T-cell (primary cell): ENCODE results near the gene PLK3. TPM values are rescaled to one million over a fixed set of nuclear protein-coding genes. Genes with fewer than 3 reads are reported as not detected.

Experiments used
- ATAC-seq, 4 experiments: fragments of 200-7000 bp in 3 of 4; fragments of 150-1000 bp in 1 of 4; cut with Tn5 transposase; replicated peaks in 1 of 4; 1 replicate in 3 of 4; 2 replicates in 1 of 4; pipeline ENCODE4 v1.10.0; 2021; ENCODE audit warnings: moderate library complexity in 3 of 4, mild to moderate bottlenecking in 2 of 4, moderate number of reproducible peaks in 1 of 4
- CTCF ChIA-PET, 2 donors: fragments of 300-600 bp; sonication (Branson Sonifier 250); formaldehyde crosslinking; loops; one replicate each; lab custom pipeline; 2022; ENCODE audit warnings: antibody characterized with exemption in 2 of 2; lab: Charles Lee
- POLR2A ChIA-PET, 2 donors: fragments of 300-600 bp; sonication (Branson Sonifier 250); formaldehyde crosslinking; loops; one replicate each; lab custom pipeline; 2022; ENCODE audit warnings: antibody characterized with exemption in 2 of 2; lab: Charles Lee
- DNase-seq, 35 experiments: peaks; one replicate each; pipeline versions ENCODE4 v3.0.0 to v3.0.0-alpha.2; 2013 to 2023
- H3K27ac ChIP-seq: one replicate; pipeline ENCODE4 v1.5.1; 2013; ENCODE audit warnings: low read length
- H3K27me3 ChIP-seq, 2 experiments: replicated peaks in 1 of 2; 1 replicate in 1 of 2; 2 replicates in 1 of 2; pipeline versions ENCODE4 v1.6.1 to v1.7.0; 2013; ENCODE audit warnings: low read length in 1 of 2, mixed read lengths in 1 of 2; ENCODE audit not compliant: control insufficient read depth in 2 of 2, insufficient read depth in 2 of 2; ENCODE audit errors: extremely low read depth in 1 of 2
- H3K36me3 ChIP-seq, 2 donors: 1 replicate in 1 of 2; 2 replicates in 1 of 2; pipeline versions ENCODE4 v1.6.1 to v1.7.0; 2013; ENCODE audit warnings: low read length in 1 of 2; ENCODE audit not compliant: control insufficient read depth in 2 of 2, insufficient read depth in 1 of 2; ENCODE audit errors: extremely low read depth in 1 of 2
- H3K4me1 ChIP-seq, 2 experiments: 1 replicate in 1 of 2; 2 replicates in 1 of 2; pipeline versions ENCODE4 v1.6.1 to v1.7.0; 2013; ENCODE audit warnings: low read length in 2 of 2, mixed read lengths in 1 of 2; ENCODE audit not compliant: insufficient read depth in 2 of 2, control insufficient read depth in 1 of 2; ENCODE audit errors: extremely low read depth in 1 of 2
- H3K4me3 ChIP-seq, 2 donors: 1 replicate in 1 of 2; 2 replicates in 1 of 2; pipeline versions ENCODE4 v1.5.1 to v1.7.0; 2013; ENCODE audit warnings: mild to moderate bottlenecking in 2 of 2, low read length in 1 of 2, moderate library complexity in 1 of 2; ENCODE audit not compliant: control insufficient read depth in 1 of 2; ENCODE audit errors: extremely low read depth in 1 of 2
- H3K9me3 ChIP-seq: 2 replicates; pipeline ENCODE4 v1.7.0; 2013
- H3K27ac Mint-ChIP-seq, 2 donors: one replicate each; pipeline ENCODE4 v1.8.0; 2020 to 2021; ENCODE audit warnings: mild to moderate bottlenecking in 2 of 2, mixed read lengths in 2 of 2
- H3K27me3 Mint-ChIP-seq, 2 donors: one replicate each; pipeline ENCODE4 v1.8.0; 2021 to 2022; ENCODE audit warnings: mixed read lengths in 2 of 2
- H3K36me3 Mint-ChIP-seq: one replicate; pipeline ENCODE4 v1.8.0; 2021; ENCODE audit warnings: mixed read lengths
- H3K4me1 Mint-ChIP-seq, 3 donors: one replicate each; pipeline ENCODE4 v1.8.0; 2020 to 2022; ENCODE audit warnings: mixed read lengths in 3 of 3, mild to moderate bottlenecking in 1 of 3
- H3K4me3 Mint-ChIP-seq, 3 donors: one replicate each; pipeline ENCODE4 v1.8.0; 2020 to 2022; ENCODE audit warnings: mild to moderate bottlenecking in 3 of 3, mixed read lengths in 3 of 3, moderate library complexity in 3 of 3
- H3K9me3 Mint-ChIP-seq, 3 donors: one replicate each; pipeline ENCODE4 v1.8.0; 2020 to 2022; ENCODE audit warnings: mixed read lengths in 3 of 3
- WGBS: methylation state at CpG from one replicate; pipeline ENCODE4 v1.1.5; 2013; ENCODE audit warnings: missing lambda C conversion rate; ENCODE audit not compliant: insufficient coverage; 5-methylcytosine and 5-hydroxymethylcytosine counted together
- total RNA-seq, 35 experiments: library from RNA in 6 of 35; stranded (reverse) in 6 of 35; fragments of 120-200 nt in 1 of 35; gene quantifications; one replicate each; pipeline versions ENCODE4 v1.2.1 to v1.2.4 and lab custom pipeline; 2013 to 2026

PLK3 gene
- total RNA-seq, 5 donors from 2014 or later (not counting 1 experiment from before 2014, with no cell fraction given): 124 to 453 (median 136) TPM

- under 1% methylated on average over 64 of the region's 65 CpGs for WGBS
- Histone ChIP-seq H3K4me3 (peak within 1 kb of the TSS; percentile 65 to 88), H3K27ac (peak within 1 kb of the TSS; percentile 81), H3K36me3 (peaks cover 6 to 29% of the 10 kb centered on the region in 2 donors), H3K9me3 (no peaks in the 10 kb centered on the region), H3K4me1 (peaks cover 14 to 30% of the 10 kb centered on the region in 2 experiments), H3K27me3 (no peaks in the 10 kb centered on the region)
- Mint-ChIP-seq H3K27me3 (no peaks in the 10 kb centered on the region), H3K4me3 (peak within 1 kb of the TSS; percentile 92 to 94 (median 93)), H3K9me3 (no peaks in the 10 kb centered on the region), H3K4me1 (peaks cover 33 to 39% (median 37%) of the 10 kb centered on the region in 3 donors), H3K27ac (peak within 1 kb of the TSS; percentile 94 to 95), H3K36me3 (peaks cover 22% of the 10 kb centered on the region)
- POLR2A ChIA-PET: interaction anchor here (0.6 to 2.0 kb wide), 10 partner anchors 9 to 714 kb away, joined by 3 to 14 read pairs (median 4); partner anchors contain the start of genes BTBD19 (in 1 of the 2), PLK3 (in 1 of the 2), RNU5D-1 (in 1 of the 2) and UROD (in 1 of the 2)
- peak; percentile 80 to 86 (median 84) for ATAC-seq
- DNase-seq: peak; percentile 78 to 95 (median 86)
- CTCF ChIA-PET: interaction anchor here (0.6 to 2.5 kb wide), 13 partner anchors 10 to 565 kb away, joined by 3 to 37 read pairs (median 4); partner anchors contain the start of genes HECTD3 (in 1 of the 2), MUTYH (in 1 of the 2), PLK3 (in 1 of the 2) and RNU5D-1 (in 1 of the 2)
Observed at GRCh38 chr1:44775078-44775929, 24.9 kb upstream of the PLK3 start, which contains the start of gene RPS8. Gene RPS8 (plus strand): TSS chr1:44775540. CDS start chr1:44775597, 57 bp downstream.

DNA sequence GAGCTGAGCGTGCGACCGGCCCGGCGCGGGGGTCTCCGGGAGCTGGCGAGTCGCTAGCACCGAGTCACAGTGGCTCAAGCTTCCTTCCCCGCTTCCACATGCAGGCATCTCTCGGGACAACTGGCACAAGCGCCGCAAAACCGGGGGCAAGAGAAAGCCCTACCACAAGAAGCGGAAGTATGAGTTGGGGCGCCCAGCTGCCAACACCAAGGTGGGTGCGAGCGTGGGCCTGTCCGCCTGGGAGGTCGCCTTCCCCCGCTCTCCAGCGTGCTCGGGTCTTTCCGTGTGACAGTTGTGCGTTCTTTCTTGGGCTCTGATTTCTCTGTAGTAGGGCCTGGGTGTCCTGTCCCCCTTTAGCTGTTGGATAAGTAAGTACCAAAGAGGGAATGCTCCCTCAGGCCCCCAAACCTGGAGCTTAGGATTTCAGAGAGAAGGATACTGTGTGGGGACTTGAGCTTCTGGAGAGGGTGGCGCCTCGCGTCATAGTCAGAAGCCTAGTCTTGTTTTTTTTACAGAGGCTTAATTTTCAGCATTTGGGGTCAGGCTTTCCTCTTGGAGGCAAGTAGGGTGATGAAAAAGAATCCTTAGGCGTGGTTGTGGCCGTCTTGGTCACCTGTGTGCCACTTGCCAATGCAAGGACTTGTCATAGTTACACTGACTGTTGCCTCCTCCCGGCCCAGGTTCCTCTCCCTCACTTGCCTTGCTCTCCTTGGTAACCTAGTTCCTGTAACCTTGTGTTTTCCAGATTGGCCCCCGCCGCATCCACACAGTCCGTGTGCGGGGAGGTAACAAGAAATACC is 24.0 kb upstream of the PLK3 start:
- H3K4me3 ChIP-seq: peak overlapping the region; percentile 65 to 88
- ChIA-PET CTCF (interaction anchor here (0.6 to 2.5 kb wide), 11 partner anchors 9 to 564 kb away, joined by 3 to 37 read pairs (median 4); partner anchors contain the start of genes HECTD3 (in 1 of the 2), MUTYH (in 1 of the 2), RNU5D-1 (in 1 of the 2) and TOE1 (in 1 of the 2)), POLR2A (interaction anchor here (0.6 to 2.0 kb wide), 8 partner anchors 8 to 236 kb away, joined by 3 to 14 read pairs (median 3); partner anchors contain the start of genes BTBD19 (in 1 of the 2), PLK3 (in 1 of the 2), RNU5D-1 (in 1 of the 2) and UROD (in 1 of the 2))
- Mint-ChIP-seq H3K9me3 (no peaks in the 10 kb centered on the region), H3K4me3 (peak overlapping the region; percentile 92 to 94 (median 93)), H3K27me3 (no peaks in the 10 kb centered on the region), H3K4me1 (peaks cover 33 to 39% (median 37%) of the 10 kb centered on the region in 3 donors), H3K27ac (peak overlapping the region; percentile 93 to 94), H3K36me3 (peaks cover 29% of the 10 kb centered on the region)
- no peaks in the 10 kb centered on the region for H3K27me3 ChIP-seq
- peaks cover 8 to 36% of the 10 kb centered on the region in 2 donors for H3K36me3 ChIP-seq
- ATAC-seq (peak; percentile 31 to 43 (median 37)), DNase-seq (peak in 16 of 35 experiments; percentile 31 to 61 (median 42))
- WGBS: 2% methylated on average over 29 of the region's 36 CpGs
- H3K4me1 ChIP-seq: peaks cover 14 to 30% of the 10 kb centered on the region in 2 experiments
- H3K9me3 ChIP-seq: no peaks in the 10 kb centered on the region
- peak overlapping the region; percentile 81 for H3K27ac ChIP-seq

DNA sequence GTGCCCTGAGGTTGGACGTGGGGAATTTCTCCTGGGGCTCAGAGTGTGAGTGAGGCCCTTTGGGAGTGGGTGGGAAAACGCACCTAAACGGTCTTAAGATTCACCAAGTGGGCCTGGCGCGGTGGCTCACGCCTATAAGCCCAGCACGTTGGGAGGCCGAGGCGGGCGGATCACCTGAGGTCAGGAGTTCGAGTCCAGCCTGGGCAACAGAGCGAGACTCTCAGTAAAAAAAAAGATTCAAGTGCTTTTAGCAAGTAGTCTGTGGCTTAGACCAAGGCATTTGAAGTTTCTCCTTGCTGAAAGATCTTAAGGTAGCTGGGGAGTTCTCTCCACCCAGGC is 23.5 kb upstream of the PLK3 start:
- Histone ChIP-seq H3K36me3 (peaks cover 9 to 42% of the 10 kb centered on the region in 2 donors), H3K4me3 (peak overlapping the region; percentile 65 to 88), H3K4me1 (peaks cover 14 to 30% of the 10 kb centered on the region in 2 experiments), H3K9me3 (no peaks in the 10 kb centered on the region), H3K27ac (peak overlapping the region; percentile 81), H3K27me3 (no peaks in the 10 kb centered on the region)
- CTCF ChIA-PET: interaction anchor here (0.8 to 2.5 kb wide), 5 partner anchors 10 to 564 kb away, joined by 3 to 37 read pairs (median 3); partner anchors contain the start of genes MUTYH (in 1 of the 2), RNU5D-1 (in 1 of the 2) and TOE1 (in 1 of the 2)
- Mint-ChIP-seq H3K9me3 (no peaks in the 10 kb centered on the region), H3K4me3 (peak overlapping the region; percentile 92 to 94 (median 93)), H3K27me3 (no peaks in the 10 kb centered on the region), H3K4me1 (peaks cover 33 to 39% (median 37%) of the 10 kb centered on the region in 3 donors), H3K27ac (peak overlapping the region; percentile 93 to 94), H3K36me3 (peaks cover 35% of the 10 kb centered on the region)
- 8% methylated on average over 7 of the region's 12 CpGs for WGBS
- ATAC-seq (no peak), DNase-seq (no peak)
- POLR2A ChIA-PET: interaction anchor here in 1 of 2 donors (0.6 to 0.7 kb wide), 2 partner anchors 23 to 531 kb away, joined by 3 read pairs; no protein-coding TSS in a partner anchor

- no peak overlapping the region for H3K4me3 ChIP-seq
- no peaks in the 10 kb centered on the region for H3K27me3 ChIP-seq
- ChIA-PET POLR2A (interaction anchor here in 1 of 2 donors (0.6 kb wide), 1 partner anchor 39 kb away, joined by 3 read pairs; no protein-coding TSS in a partner anchor), CTCF (interaction anchor here in 1 of 2 donors (0.5 to 0.6 kb wide), 2 partner anchors 10 to 45 kb away, joined by 3 to 8 read pairs; no protein-coding TSS in a partner anchor)
- H3K4me3 Mint-ChIP-seq: peak overlapping the region; percentile 92 to 94 (median 93)
- DNase-seq: no peak
- peaks cover 33 to 40% (median 37%) of the 10 kb centered on the region in 3 donors for H3K4me1 Mint-ChIP-seq
- no peaks in the 10 kb centered on the region for H3K27me3 Mint-ChIP-seq
- H3K4me1 ChIP-seq: peaks cover 14 to 30% of the 10 kb centered on the region in 2 experiments
- 63% methylated on average over 9 of the region's 14 CpGs for WGBS
- peaks cover 35% of the 10 kb centered on the region for H3K36me3 Mint-ChIP-seq
- ATAC-seq: no peak
- H3K27ac ChIP-seq: peak overlapping the region; percentile 24
- no peaks in the 10 kb centered on the region for H3K9me3 Mint-ChIP-seq
- H3K9me3 ChIP-seq: no peaks in the 10 kb centered on the region
- H3K27ac Mint-ChIP-seq: peak overlapping the region; percentile 93 to 94
- H3K36me3 ChIP-seq: peaks cover 9 to 42% of the 10 kb centered on the region in 2 donors
Observed at GRCh38 chr1:44777547-44777946, 22.6 kb upstream of the PLK3 start.

DNA sequence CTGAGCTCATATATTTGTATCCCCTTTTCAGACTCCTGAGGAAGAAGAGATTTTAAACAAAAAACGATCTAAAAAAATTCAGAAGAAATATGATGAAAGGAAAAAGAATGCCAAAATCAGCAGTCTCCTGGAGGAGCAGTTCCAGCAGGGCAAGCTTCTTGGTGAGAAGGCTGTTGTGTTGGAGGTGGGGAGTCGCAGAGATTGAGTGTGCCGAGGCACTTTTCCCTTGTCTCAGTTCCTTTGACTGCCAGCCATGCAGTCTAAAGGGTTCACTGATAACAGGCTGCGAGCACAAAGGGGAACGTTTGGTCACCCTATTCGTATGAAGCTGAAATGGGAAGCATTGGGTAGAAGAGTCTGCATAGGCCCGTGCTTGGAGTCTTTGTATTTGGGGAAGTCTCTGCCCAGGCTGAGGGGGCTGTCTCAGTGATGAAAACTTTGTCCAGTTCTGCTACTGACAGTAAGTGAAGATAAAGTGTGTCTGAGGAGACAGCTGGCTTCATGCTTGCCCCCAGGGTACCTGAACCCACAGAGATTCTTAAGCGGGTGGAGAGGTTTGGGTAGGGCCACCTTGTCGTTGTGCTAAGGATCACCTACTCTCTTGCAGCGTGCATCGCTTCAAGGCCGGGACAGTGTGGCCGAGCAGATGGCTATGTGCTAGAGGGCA is 22.1 kb upstream of the PLK3 start:
- ChIA-PET CTCF (interaction anchor here in 1 of 2 donors (0.5 to 0.6 kb wide), 2 partner anchors 9 to 46 kb away, joined by 3 to 8 read pairs; no protein-coding TSS in a partner anchor), POLR2A (interaction anchor here in 1 of 2 donors (0.6 kb wide), 1 partner anchor 39 kb away, joined by 3 read pairs; no protein-coding TSS in a partner anchor)
- no peak overlapping the region for H3K4me3 ChIP-seq
- Mint-ChIP-seq H3K36me3 (peaks cover 35% of the 10 kb centered on the region), H3K9me3 (no peaks in the 10 kb centered on the region), H3K4me1 (peaks cover 33 to 40% (median 37%) of the 10 kb centered on the region in 3 donors), H3K27me3 (no peaks in the 10 kb centered on the region), H3K4me3 (peak overlapping the region; percentile 92 to 94 (median 93)), H3K27ac (peak overlapping the region; percentile 93 to 94)
- peaks cover 9 to 42% of the 10 kb centered on the region in 2 donors for H3K36me3 ChIP-seq
- no peaks in the 10 kb centered on the region for H3K9me3 ChIP-seq
- H3K27ac ChIP-seq: peak overlapping the region; percentile 24
- no peaks in the 10 kb centered on the region for H3K27me3 ChIP-seq
- 76% methylated on average over 9 of the region's 13 CpGs for WGBS
- no peak for ATAC-seq
- peaks cover 14 to 31% of the 10 kb centered on the region in 2 experiments for H3K4me1 ChIP-seq
- no peak for DNase-seq
